ENCODE data around the gene INVS. TPM values are rescaled to one million over a fixed set of nuclear protein-coding genes. Genes with fewer than 3 reads are reported as not detected.

INVS gene
- total and polyA plus RNA-seq, 2 of the 13 experiments (the other 11 are each of a cell fraction or from before 2014, with no cell fraction given), result 11.3 to 16.3 TPM

DNA sequence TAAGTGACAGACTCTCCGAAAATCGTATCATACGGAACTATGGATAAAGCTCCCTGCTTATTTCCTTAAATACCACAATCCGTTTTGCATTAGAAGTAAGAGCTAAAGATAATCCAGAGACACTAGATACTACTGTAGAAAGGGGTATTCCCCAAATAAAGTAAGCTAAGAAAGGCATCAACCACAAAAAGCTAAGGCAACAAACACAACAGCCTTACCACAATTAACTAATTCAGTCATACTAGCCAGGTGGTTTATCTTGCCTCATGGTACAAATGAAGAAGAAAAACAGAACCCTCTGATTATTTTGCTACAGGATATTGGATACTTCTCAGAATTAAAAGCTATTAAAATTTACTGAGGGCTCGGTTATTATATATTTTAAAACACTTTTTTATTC is 14.3 kb upstream of the INVS start (continued):
- TF ChIP-seq, protein P1, sequence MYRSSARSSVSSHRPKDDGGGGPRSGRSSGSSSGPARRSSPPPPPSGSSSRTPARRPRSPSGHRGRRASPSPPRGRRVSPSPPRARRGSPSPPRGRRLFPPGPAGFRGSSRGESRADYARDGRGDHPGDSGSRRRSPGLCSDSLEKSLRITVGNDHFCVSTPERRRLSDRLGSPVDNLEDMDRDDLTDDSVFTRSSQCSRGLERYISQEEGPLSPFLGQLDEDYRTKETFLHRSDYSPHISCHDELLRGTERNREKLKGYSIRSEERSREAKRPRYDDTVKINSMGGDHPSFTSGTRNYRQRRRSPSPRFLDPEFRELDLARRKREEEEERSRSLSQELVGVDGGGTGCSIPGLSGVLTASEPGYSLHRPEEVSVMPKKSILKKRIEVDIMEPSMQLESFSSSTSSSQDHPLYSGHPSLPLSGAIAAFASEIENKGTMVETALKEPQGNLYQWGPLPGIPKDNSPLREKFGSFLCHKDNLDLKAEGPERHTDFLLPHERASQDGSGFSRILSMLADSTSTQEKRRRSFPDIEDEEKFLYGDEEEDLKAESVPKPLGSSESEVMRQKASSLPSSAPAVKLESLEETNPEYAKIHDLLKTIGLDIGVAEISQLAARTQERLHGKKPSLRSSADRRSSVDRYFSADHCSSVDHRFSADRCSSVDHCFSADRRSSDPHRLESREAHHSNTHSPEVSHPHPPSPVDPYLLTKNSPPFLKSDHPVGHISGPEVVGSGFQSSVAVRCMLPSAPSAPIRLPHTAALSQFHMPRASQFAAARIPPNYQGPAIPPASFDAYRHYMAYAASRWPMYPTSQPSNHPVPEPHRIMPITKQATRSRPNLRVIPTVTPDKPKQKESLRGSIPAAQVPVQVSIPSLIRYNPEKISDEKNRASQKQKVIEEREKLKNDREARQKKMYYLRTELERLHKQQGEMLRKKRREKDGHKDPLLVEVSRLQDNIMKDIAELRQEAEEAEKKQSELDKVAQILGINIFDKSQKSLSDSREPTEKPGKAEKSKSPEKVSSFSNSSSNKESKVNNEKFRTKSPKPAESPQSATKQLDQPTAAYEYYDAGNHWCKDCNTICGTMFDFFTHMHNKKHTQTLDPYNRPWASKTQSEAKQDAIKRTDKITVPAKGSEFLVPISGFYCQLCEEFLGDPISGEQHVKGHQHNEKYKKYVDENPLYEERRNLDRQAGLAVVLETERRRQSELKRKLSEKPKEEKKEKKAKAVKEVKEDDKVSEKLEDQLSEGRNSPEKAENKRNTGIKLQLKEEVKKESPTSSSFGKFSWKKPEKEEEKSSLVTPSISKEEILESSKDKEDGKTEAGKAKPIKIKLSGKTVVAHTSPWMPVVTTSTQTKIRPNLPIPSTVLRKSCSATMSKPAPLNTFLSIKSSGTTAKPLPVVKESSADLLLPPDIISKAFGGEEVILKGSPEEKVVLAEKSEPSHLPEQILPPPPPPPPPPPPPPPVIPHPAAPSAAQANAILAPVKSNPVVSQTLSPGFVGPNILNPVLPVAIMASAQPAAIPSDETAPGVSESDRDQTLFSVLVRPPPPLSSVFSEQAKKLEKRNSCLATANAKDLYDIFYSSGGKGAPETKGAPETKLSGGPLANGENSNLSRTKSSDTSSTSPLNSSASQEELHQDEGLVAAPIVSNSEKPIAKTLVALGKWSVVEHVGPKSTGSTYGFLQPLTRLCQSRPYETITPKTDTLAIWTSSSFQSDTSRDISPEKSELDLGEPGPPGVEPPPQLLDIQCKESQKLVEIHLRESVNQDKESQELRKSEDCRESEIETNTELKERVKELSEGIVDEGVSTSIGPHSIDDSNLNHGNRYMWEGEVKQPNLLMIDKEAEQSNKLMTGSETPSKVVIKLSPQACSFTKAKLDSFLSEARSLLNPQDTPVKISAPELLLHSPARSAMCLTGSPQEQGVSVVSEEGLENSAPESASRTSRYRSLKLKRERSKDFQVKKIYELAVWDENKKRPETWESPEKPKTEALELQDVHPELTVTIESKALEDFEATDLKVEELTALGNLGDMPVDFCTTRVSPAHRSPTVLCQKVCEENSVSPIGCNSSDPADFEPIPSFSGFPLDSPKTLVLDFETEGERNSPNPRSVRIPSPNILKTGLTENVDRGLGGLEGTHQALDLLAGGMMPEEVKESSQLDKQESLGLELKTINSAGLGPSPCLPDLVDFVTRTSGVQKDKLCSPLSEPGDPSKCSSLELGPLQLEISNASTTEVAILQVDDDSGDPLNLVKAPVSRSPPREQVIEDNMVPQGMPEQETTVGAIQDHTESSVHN (CRISPR knock-in tag; IDR thresholded peaks at IDR 0.05), result no peak

DNA sequence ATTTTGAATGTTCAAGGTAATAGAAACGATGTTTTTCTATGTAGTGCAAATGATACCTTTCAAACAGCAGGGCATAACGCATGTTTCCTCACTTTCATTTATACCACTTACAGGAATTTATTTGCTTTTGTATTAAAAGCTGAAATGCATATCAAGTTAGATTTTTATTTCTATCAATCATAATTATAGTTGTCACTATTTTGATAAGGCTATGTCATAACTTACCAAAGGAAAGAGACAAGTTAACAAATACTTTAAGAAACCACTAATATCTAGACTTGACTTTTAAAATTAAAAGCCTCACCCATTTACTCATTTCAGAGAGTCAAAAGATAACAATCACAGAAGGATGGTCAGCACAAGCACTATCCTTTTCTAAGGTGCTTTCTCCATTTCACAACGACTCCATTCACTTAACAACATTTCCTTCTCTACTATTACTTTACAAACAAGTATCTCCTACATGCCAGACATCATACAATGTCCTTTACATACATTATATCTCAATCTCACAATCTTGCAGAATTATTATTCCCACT is 12.9 kb upstream of the INVS start:
- ChIA-PET CTCF (ENCODE audit: low intra/inter-chr PET ratio, low total read pairs) (no interaction called here), POLR2A (no interaction called here)
- TF ChIP-seq KDM6A (CRISPR knock-in tag; IDR thresholded peaks at IDR 0.05; ENCODE audit: low read depth) (no peak), ZNF577 (CRISPR knock-in tag; IDR thresholded peaks at IDR 0.05; ENCODE audit: borderline replicate concordance, low read depth) (no peak), KLF11 (CRISPR knock-in tag; IDR thresholded peaks at IDR 0.05) (no peak), ZMAT3 (CRISPR knock-in tag; conservative IDR thresholded peaks at IDR 0.05) (no peak), SIN3B (IDR thresholded peaks at IDR 0.05; ENCODE audit: low read length) (no peak), POLR2A (IDR thresholded peaks at IDR 0.05; ENCODE audit: insufficient read depth in 1 of 2, low read depth in 2 of 2, low read length in 2 of 2) (no peak), MBNL3 (CRISPR knock-in tag; conservative IDR thresholded peaks at IDR 0.05) (no peak), ZNF331 (CRISPR knock-in tag; IDR thresholded peaks at IDR 0.05) (no peak), ZNF549 (CRISPR knock-in tag; IDR thresholded peaks at IDR 0.05) (no peak), ZSCAN12 (CRISPR knock-in tag; IDR thresholded peaks at IDR 0.05) (no peak), ADNP (CRISPR knock-in tag; IDR thresholded peaks at IDR 0.05) (no peak), ZBTB7B (CRISPR knock-in tag; IDR thresholded peaks at IDR 0.05) (no peak)
- TF ChIP-seq, protein P2, sequence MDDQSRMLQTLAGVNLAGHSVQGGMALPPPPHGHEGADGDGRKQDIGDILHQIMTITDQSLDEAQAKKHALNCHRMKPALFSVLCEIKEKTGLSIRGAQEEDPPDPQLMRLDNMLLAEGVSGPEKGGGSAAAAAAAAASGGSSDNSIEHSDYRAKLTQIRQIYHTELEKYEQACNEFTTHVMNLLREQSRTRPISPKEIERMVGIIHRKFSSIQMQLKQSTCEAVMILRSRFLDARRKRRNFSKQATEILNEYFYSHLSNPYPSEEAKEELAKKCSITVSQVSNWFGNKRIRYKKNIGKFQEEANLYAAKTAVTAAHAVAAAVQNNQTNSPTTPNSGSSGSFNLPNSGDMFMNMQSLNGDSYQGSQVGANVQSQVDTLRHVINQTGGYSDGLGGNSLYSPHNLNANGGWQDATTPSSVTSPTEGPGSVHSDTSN (CRISPR knock-in tag; IDR thresholded peaks at IDR 0.05; ENCODE audit: borderline replicate concordance), result no peak
- H3K36me3 ChIP-seq (replicated peaks in 1 of 2; ENCODE audit: control insufficient read depth in 1 of 2, insufficient read depth in 2 of 2, low read length in 2 of 2), result no peaks in the 10 kb centered on the region
- no peak overlapping the region for H3K4me2 ChIP-seq (ENCODE audit: low read depth, low read length)
- intact Hi-C loops (cut with micrococcal nuclease; ENCODE audit: unreplicated experiment) (no loop called here), in situ Hi-C loops (cut with HindIII; ENCODE audit: extremely low pct_ligation_motif_present, low pct_unique_long_range_greater_than_20kb) (no loop called here)
- no peak overlapping the region for H3K4me3 ChIP-seq (replicated peaks in 1 of 3; ENCODE audit: insufficient read depth in 1 of 3, low read depth in 2 of 3, low read length in 3 of 3)
- H3K27me3 ChIP-seq (ENCODE audit: control insufficient read depth in 1 of 2, insufficient read depth in 2 of 2, low read length in 2 of 2), result no peaks in the 10 kb centered on the region
- no TSS peak for BruUV-seq (replicated peaks)
- peaks cover 84% of the 10 kb centered on the region for H3K79me2 ChIP-seq (ENCODE audit: insufficient read depth, low read length)
- no peaks in the 10 kb centered on the region for H3K9me3 ChIP-seq (ENCODE audit: low read length)
- no peaks in the 10 kb centered on the region; the same call in 1 of the 2 replicates for H4K20me1 ChIP-seq (ENCODE audit: insufficient read depth, low read length)
- ATAC-seq, result no peak
- no peaks in the 10 kb centered on the region; the same call in 1 of the 2 replicates for H3K4me1 ChIP-seq (ENCODE audit: insufficient read depth, low read length)
- FAIRE-seq, result no peak
- 96% methylated on average over 3 of the region's 3 CpGs for WGBS (ENCODE audit: low lambda C conversion rate)
- no peak overlapping the region for H2AFZ ChIP-seq (ENCODE audit: low read length)
- no peak overlapping the region for H3K9ac ChIP-seq (ENCODE audit: insufficient read depth, low read depth, low read length)
- no peak overlapping the region for H3K27ac ChIP-seq (ENCODE audit: extremely low read length, insufficient read depth, low read length)
- DNase-seq (ENCODE audit: low spot score), result no peak

All from HepG2 (cell line).